Measurements from ENCODE around the gene OSBPL2. TPM values are rescaled to one million over a fixed set of nuclear protein-coding genes. Genes with fewer than 3 reads are reported as not detected.
A peak's percentile ranks its signal among the peaks of the same experiment; 100 is the strongest.

Gene OSBPL2
- total and polyA plus RNA-seq, 2 donors (not counting 3 experiments of a cell fraction or from before 2014, with no cell fraction given): 13.1 to 33.0 TPM

DNA sequence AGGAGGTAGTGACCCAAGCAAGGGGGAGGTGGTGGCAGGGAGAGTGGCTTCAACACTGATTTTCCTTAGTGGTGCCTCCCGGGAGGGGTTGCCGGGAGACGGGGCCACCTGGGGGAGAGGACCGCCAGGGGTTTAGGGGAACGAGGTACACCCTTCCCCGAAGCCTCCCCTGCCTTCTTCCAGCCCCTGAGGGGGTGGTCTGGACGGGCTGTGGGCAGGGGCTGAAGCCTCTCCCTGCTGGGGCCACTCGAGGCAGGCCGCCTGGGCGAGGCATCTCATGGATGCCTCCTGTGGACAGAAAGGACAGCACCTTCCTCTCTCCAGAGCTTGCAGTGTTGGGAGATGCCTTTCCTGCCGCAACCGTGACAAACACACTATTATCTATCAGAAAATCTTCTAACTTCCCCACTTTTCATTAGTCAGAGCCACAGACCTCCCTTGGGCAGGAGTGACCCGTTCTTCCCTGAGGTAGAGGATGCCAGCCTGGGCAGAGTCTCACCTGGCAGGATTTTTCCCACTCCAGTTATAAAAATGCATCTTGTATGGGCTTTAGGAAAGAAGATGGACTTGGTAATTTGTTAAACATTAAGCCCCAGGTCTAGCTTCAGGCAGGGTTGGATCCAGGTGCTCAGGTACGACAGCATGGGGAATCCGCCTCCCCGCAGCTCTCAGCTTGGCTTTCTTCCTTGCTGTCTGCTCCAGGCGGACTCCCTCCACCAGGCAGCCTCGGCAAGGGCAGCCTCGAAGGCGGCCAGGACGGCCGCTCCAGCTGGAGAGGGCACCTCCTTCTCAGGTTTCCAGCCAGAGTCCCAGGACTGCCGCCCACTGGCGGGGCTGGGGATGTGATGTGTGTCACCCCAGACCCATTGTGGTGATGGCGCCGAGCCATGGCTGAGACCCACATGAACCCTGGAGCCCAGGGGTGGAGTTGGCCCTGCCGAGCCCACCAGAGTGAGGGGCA is 29.2 kb upstream of the OSBPL2 start:
- FAIRE-seq (no peak), DNase-seq (ENCODE audit: low read depth, low spot score) (no peak)
- Histone ChIP-seq H3K36me3 (ENCODE audit: control insufficient read depth in 2 of 2, extremely low read depth in 1 of 2, insufficient read depth in 2 of 2, low read length in 2 of 2) (no peaks in the 10 kb centered on the region), H3K9ac (replicated peaks; ENCODE audit: extremely low read depth, insufficient read depth, low read length) (no peak overlapping the region), H3K27me3 (ENCODE audit: control insufficient read depth in 2 of 2, insufficient read depth in 2 of 2, low read length in 2 of 2) (no peaks in the 10 kb centered on the region), H3K4me2 (ENCODE audit: insufficient read depth, low read length) (no peak overlapping the region), H3K9me1 (replicated peaks; ENCODE audit: control insufficient read depth, extremely low read depth, insufficient read depth, low read length) (no peaks in the 10 kb centered on the region), H2AFZ (ENCODE audit: low read depth, low read length) (no peak overlapping the region), H3K79me2 (ENCODE audit: control insufficient read depth, insufficient read depth, low read length) (no peaks in the 10 kb centered on the region), H3K9me3 (replicated peaks; ENCODE audit: control insufficient read depth, insufficient read depth, low read length) (no peaks in the 10 kb centered on the region), H3K4me1 (ENCODE audit: control insufficient read depth, extremely low read depth, insufficient read depth, low read length) (no peaks in the 10 kb centered on the region), H3K4me3 (replicated peaks in 1 of 3; ENCODE audit: insufficient read depth in 1 of 3, low read depth in 1 of 3, low read length in 3 of 3) (no peak overlapping the region), H4K20me1 (replicated peaks; ENCODE audit: control insufficient read depth, extremely low read depth, insufficient read depth, low read length) (no peaks in the 10 kb centered on the region), H3K27ac (ENCODE audit: insufficient read depth, low read depth, low read length) (no peak overlapping the region)
- ChIA-PET POLR2A (no interaction called here), CTCF (interaction anchor here (0.8 kb wide), 1 partner anchor 24 kb away, joined by 3 read pairs; no protein-coding TSS in a partner anchor)
- no TSS peak for BruUV-seq (replicated peaks)
- dilution Hi-C loops (cut with MboI; ENCODE audit: extremely low pct_ligation_motif_present, low sequenced_read_pairs): no loop called here
- intact Hi-C loops (cut with micrococcal nuclease): no loop called here
- TF ChIP-seq GATA2 (IDR thresholded peaks at IDR 0.05; ENCODE audit: insufficient read depth, insufficient read length, low read depth, low read length) (no peak), POLR2A (IDR thresholded peaks at IDR 0.05; ENCODE audit: low read depth, low read length) (no peak), CTCF (IDR thresholded peaks at IDR 0.05; ENCODE audit: extremely low read depth in 1 of 2, insufficient read depth in 1 of 2, low read depth in 1 of 2, low read length in 2 of 2) (peak in 1 of 2 donors; percentile 37)

All from endothelial cell of umbilical vein (primary cell).